Activated CD8-positive, alpha-beta memory T cell treated with anti-CD3 and anti-CD28 coated beads, Interleukin-2, amount 50 U/mL, for 4 hours (primary cell): ENCODE measurements around the gene VENTX.
"Not testable (repeated sequence)": the region's sequence is repeated elsewhere in the genome, so short reads cannot be mapped to it uniquely, and the experiment has no call there.

Experiments used
- DNase-seq: peaks from one replicate; pipeline ENCODE4 v3.0.0-alpha.2; 2020

VENTX gene

DNA sequence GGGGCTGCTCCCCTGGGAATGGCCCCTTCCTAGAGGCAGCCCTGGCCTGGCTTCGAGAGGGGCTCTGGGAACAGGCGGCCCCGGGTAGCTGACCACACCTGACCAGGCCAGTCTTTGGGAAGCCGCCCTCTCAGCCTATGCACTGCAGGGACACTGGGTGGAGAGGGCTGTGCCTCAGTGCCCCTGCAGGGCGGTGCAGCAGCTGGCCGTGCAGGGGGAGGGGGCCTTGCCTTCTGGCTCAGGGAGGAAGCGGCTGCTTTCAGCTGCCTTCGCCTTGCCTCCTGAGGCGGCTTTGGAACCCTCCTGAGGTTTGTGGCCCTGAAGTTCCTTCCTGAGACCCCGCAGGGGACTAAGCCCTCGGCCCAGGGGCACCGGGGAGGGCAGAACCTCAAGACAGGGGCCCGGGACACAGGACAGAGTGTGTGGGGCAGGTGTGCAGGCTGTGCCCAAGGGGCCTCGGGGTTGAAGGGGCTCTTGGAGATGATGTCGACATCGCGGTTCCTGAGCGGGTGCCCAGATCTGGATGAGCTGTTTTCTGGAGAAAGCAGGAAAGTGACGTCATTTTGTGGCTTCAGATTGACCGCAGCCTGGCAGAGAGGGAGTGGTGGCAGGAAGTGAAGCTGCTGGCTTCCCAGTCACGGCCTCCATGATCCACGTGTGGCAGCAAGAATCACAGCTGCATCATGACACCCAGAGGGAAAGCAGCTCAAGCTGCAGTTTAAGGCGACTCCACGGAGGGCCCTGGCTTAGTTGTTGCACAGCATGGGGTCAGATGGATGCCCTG lies 21.4 kb downstream of the VENTX start:
- peak; percentile 86 for DNase-seq

DNA sequence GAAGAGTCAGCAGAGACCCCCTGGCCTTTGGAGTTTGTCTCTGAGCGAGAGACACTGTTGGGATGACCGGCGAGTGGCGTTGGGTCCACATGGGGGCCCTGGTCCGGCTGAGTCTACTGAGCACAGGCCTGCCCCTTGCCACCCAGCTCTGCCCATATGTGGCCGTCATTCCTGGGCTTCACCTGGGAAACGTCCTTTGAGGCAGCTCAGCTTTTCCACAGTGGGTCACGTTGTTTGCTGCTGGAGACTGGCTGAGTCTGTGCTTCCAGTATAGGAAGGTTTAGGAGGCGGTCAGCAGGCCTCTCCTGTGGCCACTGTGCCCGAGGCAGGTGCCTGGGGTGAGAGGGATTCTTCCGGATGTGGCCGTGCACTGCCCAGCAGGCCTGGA lies 21.9 kb downstream of the VENTX start:
- DNase-seq: no peak

DNA sequence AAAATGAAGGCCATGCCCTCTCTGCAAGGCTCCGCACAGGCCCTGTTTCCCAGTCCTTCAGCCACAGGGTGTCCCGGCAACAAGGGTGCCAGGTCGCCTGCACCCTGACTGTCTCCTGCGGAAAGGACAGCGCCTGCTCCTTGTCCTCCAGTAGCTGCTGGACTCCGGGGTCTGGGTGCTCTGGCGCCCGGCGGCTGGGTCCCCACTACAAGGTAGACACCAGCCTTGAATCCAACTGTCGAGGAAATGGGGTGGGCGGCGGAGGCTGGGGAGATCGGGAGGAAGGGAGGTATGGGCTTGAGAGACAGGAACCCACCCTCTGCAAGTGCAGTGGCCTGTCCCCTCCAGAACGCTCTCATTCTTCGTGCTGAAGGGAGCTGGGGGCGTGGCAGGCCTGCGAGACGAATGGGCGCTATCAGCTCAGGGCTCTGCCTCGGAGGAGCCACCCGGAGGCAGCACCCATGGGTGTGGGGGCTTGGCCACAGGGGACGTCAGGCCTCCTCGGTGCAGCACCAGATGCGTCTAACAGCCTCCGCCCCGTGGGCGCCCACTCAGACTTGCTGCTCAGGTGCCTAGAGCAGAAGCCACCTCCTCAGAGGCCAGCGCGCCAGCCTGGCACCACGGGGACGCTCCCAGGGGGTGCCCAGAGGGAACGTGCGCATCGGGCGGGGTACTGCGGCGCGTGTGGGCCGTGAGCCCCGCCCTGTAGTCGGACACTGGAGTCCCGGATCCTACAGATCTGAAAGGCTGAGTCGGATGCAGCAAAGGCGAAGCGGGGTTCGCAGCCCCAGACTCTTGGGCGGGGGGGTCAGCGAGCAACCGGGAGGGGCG lies 23.5 kb downstream of the VENTX start:
- peak; percentile 66 for DNase-seq

DNA sequence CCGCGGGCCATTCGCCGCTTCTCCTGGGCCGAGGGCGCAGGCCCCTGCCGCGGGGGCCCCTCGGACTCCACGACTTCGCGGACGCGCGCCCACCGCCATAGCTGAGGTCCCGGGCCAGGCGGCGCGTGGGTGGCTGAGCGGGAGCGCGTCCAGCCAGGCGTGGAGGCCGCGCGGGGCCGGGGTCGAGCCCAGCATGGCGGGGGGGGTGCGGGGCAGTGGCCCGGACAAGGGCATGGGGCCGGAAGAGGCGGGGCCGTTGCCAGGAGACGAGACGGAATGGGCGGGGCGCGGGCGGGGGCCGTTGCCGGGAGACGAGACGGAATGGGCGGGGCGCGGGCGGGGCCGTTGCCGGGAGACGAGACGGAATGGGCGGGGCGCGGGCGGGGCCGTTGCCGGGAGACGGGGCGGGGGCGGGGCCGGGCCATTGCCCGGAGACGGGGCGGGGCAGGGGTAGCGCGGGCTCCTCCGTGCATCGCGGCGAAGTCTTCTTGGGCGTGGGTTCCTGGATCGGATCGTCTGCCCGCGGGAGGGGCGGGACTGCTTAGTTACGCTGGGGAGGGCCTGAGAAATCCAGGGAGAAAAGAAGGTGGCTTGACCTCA lies 24.2 kb downstream of the VENTX start:
- DNase-seq: peak; percentile 81

- DNase-seq: no peak
Observed at GRCh38 chr10:133262696-133263095, 25.0 kb downstream of the VENTX start.

DNA sequence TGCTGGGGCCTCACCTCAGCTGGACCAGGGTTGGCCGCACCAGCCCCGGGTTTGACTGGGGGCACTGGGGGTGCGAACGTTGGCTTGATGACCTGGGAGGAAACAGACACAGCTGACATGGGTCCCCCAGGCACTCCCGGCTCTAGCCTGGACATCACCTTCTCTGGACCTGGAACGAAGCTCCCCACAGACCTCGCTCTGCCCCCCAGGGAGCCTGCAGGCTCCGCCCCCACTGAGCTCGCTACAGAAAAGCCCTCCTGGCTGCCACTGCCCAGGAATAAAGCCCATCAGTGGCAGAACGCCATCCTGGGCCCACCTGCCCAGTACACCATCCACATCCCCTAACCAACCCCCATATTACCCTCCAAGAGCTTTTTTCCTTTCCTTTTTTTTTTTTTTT lies 26.0 kb downstream of the VENTX start:
- DNase-seq: no peak

DNA sequence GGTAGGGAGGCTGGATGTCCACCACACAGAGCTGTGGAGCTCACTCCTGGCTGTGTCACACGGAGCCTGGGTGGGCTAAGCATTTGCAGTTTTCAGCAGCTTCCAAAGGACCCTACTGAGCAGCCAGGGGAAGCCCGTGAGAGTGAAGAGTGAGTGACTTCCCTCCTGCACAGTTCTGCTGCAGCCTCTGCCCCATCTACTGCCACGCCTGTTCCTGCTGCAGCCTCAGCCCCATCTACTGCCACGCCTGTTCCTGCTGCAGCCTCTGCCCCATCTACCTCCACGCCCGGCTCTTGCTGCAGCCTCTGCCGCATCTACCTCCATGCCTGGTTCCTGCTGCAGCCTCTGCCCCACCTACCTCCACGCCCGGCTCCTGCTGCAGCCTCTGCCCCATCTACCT lies 26.8 kb downstream of the VENTX start:
- DNase-seq: no peak

- DNase-seq: not testable (repeated sequence)
Observed at GRCh38 chr10:133265052-133265451, 27.4 kb downstream of the VENTX start.

DNA sequence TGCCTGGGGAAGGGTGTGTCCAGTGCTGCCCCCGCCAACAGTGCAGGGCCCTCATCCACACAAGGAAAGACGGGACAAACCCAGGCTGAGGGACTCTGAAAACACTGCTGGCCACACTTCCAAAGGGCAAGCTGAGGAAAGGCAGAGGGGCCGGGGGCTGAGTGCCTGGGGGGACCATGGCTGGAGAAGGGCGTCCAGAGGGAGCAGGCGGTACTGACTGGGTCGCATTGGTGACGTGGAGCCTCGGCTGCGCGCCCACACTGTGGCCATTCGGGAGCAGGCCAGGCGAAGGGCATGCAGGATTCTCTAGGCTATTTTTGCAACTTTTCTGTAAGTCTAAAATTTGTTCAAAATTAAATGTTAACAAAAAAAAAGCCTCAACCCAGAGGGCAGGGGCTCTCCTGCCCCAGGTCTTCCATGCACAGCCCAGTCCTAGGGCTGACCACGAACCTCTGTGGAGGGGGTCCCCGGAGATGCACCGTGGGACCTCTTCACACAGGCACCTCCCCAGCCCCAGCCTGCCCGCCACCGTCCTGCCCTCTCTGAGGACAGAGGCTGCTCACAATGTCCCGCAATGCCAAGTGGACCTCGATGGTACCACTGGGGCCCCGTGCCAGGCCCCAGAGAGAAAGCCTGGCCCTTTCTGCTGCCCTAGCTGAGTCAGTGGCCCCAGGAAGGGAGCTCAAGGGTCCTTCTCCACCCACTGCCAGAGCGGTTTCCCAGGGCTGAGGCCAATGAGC lies 28.6 kb downstream of the VENTX start:
- no peak for DNase-seq

GRCh38 chr10:133267293-133267692 lies 29.6 kb downstream of the VENTX start:
- no peak for DNase-seq

DNA sequence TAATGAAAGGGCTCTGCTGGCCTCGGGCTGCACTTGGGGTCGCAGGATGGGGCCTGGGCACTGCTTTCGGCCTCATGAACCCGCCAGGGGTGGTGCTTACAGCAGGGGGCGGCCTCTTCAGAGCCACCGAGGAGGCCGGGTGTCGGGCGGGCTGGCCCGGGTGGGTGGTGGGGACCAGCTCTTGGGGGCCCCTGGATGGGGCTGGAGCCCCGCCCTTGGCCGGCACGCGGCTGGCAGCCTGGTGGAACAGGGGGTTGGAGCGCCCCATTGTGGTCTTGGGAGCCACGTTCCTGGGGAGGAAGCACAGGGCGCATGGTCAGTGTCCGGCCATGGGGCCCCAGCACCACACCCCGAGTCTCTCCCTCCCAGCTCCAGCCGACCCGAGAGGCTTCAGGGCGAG lies 30.2 kb downstream of the VENTX start:
- no peak for DNase-seq

DNA sequence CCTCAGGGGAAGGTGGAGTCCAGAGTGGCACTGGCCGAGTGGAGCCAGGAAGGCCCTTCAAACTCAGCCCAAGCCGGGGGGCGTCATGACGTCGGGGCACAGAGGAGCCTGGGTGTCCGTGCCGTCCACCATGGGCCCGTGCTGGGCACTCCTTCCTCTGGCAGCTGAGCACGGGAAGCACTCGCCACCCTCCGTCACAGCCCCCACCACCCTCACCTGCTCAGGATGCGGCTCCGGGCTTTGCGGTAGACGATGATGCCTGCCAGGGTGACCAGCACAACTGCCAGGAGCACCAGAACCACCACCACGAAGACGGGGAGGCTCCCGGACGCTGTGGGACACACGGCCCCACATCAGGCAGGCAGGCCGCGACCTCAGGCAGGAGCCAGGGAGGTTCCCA lies 30.9 kb downstream of the VENTX start:
- DNase-seq: no peak

DNA sequence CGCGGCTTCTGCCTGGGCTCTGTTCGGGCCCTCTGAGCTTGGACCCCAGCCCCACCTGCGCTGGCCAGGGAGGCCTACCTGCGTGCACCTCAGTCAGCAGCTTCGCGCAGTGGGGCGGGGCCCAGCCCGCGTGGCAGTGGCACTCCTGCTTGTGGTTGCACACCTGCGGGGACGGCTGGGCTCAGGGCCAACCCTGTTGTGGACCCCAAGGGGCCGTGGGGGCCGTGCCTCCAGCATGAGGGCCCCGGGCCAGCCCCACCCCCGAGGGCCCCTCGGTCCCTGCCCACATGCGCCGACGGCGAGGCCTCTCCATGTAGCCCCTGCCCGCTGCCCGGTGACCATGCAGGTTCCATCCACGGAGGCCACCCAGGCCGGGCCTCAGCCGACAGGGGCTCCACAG lies 31.7 kb downstream of the VENTX start:
- DNase-seq: no peak

DNA sequence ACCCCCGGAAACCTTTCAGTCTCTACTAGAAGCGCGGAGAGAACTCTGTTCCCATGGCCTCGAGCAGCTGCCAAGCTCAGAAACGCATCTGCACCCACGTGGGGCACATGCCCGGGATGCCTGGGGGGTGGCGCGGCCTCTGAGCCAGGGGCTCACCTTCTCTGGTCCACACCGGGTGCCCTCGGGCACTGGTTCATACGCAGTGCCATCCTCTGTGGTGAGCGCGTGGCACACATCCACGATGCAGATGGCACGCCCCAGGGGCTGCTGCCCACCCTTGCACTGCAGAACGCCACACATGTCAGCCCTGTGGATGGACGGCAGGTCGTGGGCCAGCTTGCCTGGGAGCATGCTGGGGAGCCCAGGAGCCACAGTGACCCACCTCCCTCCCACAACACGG lies 32.5 kb downstream of the VENTX start:
- DNase-seq: no peak

- no peak for DNase-seq
Observed at GRCh38 chr10:133270773-133271297, 33.2 kb downstream of the VENTX start.

DNA sequence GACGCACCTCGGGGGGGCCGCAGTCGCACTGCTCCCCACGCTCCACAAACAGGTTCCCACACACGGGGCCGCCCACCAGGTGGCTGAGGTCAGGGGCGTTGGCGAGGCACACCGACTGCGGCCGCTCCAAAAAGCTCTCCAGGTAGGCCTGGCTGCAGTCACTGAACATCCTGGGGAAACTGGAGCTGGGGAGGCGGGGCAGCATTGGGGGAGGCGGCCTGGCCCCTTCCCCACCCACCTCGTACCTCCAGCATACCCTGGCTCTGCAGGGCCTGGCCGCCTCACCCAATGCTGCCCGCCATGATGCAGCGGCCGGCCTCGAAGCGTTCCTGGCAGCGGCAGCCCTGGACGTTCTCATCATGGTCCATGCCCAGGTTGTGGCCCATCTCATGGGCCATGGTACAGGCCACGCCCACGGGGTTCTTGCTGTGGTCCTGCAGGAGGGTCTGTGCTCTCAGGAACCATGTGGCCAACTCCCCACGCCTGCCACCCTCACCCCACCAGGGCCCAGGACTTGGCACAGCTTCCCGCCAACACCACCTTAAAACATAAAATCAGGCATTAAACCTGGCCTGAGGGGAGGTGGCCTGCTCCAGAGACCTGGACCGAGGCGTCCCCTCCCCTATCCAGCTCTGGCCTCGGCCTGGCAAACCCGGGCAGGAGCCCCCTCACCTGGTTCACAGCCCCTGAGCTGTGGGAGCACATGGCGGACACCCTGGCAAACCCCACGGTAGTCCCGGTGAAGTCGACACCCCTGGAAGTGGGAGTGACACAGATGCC lies 34.1 kb downstream of the VENTX start:
- DNase-seq: no peak

DNA sequence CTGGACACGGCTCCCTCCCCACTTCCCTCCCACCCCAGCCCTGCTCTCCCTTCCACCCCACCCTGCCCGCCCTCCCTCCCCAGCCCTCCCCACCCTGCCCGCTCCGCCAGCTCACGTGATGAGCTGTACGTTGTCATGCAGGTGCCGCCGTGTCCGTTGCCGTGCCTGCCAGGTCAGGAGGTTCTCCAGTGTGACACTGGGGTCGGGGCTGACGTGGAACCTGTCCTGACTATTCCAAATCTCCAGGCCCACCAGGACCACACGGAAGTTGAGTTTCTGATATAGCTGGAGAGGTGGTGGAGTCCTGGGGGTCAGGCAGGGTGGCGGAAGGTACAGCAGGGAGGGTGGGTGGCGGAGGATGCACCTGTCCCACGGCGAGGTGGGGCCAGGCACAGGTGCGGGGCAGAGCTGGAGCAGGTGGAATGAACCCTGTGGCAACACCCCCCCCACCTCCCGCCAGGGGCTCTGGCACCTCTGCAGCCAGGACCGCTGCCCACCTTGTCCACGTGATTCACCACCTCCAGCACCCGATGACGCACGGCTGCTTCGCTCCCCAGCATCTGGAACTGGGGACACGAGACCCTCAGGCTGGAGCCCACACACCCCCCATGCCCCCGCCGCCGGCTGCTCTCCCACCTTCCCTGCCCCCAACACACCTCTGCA lies 34.8 kb downstream of the VENTX start:
- no peak for DNase-seq

GRCh38 chr10:133272964-133273420 lies 35.3 kb downstream of the VENTX start:
- no peak for DNase-seq

GRCh38 chr10:133273534-133274143 lies 36.0 kb downstream of the VENTX start:
- DNase-seq: no peak

- DNase-seq: peak; percentile 85
Observed at GRCh38 chr10:133274751-133275683, 37.4 kb downstream of the VENTX start.
